Activated B cell treated with CpG ODN at 0.5 μM for 24 hours (primary cell): ENCODE measurements around the gene CDH12. TPM values are rescaled to one million over a fixed set of nuclear protein-coding genes. Genes with fewer than 3 reads are reported as not detected.
"Not testable (repeated sequence)": the region's sequence is repeated elsewhere in the genome, so short reads cannot be mapped to it uniquely, and the experiment has no call there.

Experiments
- ATAC-seq: fragments of 200-7000 bp; cut with Tn5 transposase; one replicate; pipeline ENCODE4 v1.10.0; 2021; ENCODE audit warnings: low read depth, mild to moderate bottlenecking, moderate library complexity
- CTCF ChIA-PET: fragments of 350-600 bp; sonication (Branson Sonifier 250); formaldehyde crosslinking; loops from one replicate; lab custom pipeline; 2021; ENCODE audit warnings: antibody characterized with exemption; lab: Charles Lee
- POLR2A ChIA-PET: fragments of 350-600 bp; sonication (Branson Sonifier 250); formaldehyde crosslinking; loops from one replicate; lab custom pipeline; 2021; ENCODE audit warnings: antibody characterized with exemption; lab: Charles Lee
- DNase-seq: peaks from one replicate; pipeline ENCODE4 v3.0.0; 2022
- H3K27ac Mint-ChIP-seq: one replicate; pipeline ENCODE4 v1.8.0; 2020; ENCODE audit warnings: mixed read lengths
- H3K27me3 Mint-ChIP-seq: one replicate; pipeline ENCODE4 v1.8.0; 2021; ENCODE audit warnings: mixed read lengths
- H3K36me3 Mint-ChIP-seq: one replicate; pipeline ENCODE4 v1.8.0; 2021; ENCODE audit warnings: low read depth, mixed read lengths
- H3K4me1 Mint-ChIP-seq: one replicate; pipeline ENCODE4 v1.8.0; 2021; ENCODE audit warnings: mixed read lengths
- H3K4me3 Mint-ChIP-seq: one replicate; pipeline ENCODE4 v1.8.0; 2020; ENCODE audit warnings: mild to moderate bottlenecking, mixed read lengths
- H3K9me3 Mint-ChIP-seq: one replicate; pipeline ENCODE4 v1.8.0; 2020; ENCODE audit warnings: mixed read lengths
- intact Hi-C: fragments of 100-400 bp; cut with micrococcal nuclease; formaldehyde crosslinking; loops from one replicate; pipeline ENCODE4 v1.15.1; 2024
- total RNA-seq: library from RNA; stranded (reverse); gene quantifications from 2 replicates; pipeline ENCODE4 v1.2.3, GENCODE V29; 2022
- TF ChIP-seq, protein P1 (sequence below): fragments of 200-600 bp; IDR thresholded peaks from one replicate; pipeline ENCODE4 v1.8.0; 2022; ENCODE audit warnings: antibody characterized with exemption, mild to moderate bottlenecking

The CDH12 gene
- total RNA-seq, 1 donor from 2014 or later = not detected

GRCh38 chr5:22050931-22051330 lies 802.2 kb downstream of the CDH12 start:
- TF ChIP-seq, protein P1, sequence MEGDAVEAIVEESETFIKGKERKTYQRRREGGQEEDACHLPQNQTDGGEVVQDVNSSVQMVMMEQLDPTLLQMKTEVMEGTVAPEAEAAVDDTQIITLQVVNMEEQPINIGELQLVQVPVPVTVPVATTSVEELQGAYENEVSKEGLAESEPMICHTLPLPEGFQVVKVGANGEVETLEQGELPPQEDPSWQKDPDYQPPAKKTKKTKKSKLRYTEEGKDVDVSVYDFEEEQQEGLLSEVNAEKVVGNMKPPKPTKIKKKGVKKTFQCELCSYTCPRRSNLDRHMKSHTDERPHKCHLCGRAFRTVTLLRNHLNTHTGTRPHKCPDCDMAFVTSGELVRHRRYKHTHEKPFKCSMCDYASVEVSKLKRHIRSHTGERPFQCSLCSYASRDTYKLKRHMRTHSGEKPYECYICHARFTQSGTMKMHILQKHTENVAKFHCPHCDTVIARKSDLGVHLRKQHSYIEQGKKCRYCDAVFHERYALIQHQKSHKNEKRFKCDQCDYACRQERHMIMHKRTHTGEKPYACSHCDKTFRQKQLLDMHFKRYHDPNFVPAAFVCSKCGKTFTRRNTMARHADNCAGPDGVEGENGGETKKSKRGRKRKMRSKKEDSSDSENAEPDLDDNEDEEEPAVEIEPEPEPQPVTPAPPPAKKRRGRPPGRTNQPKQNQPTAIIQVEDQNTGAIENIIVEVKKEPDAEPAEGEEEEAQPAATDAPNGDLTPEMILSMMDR = no peak
- CTCF ChIA-PET = no interaction called here
- peaks cover 3% of the 10 kb centered on the region for H3K9me3 Mint-ChIP-seq
- no peaks in the 10 kb centered on the region for H3K4me1 Mint-ChIP-seq
- H3K36me3 Mint-ChIP-seq = no peaks in the 10 kb centered on the region
- intact Hi-C loops = no loop called here
- DNase-seq (no peak), ATAC-seq (no peak)
- no peaks in the 10 kb centered on the region for H3K27me3 Mint-ChIP-seq
- H3K27ac Mint-ChIP-seq = no peak overlapping the region
- H3K4me3 Mint-ChIP-seq = no peak overlapping the region
- POLR2A ChIA-PET = no interaction called here

GRCh38 chr5:22044229-22044628 lies 808.9 kb downstream of the CDH12 start:
- no peak overlapping the region for H3K27ac Mint-ChIP-seq
- H3K4me3 Mint-ChIP-seq = no peak overlapping the region
- H3K36me3 Mint-ChIP-seq = no peaks in the 10 kb centered on the region
- TF ChIP-seq, protein P1 = no peak
- intact Hi-C loops = no loop called here
- peaks cover 19% of the 10 kb centered on the region for H3K9me3 Mint-ChIP-seq
- ChIA-PET CTCF (no interaction called here), POLR2A (no interaction called here)
- ATAC-seq (no peak), DNase-seq (no peak)
- H3K4me1 Mint-ChIP-seq = no peaks in the 10 kb centered on the region
- no peaks in the 10 kb centered on the region for H3K27me3 Mint-ChIP-seq

DNA sequence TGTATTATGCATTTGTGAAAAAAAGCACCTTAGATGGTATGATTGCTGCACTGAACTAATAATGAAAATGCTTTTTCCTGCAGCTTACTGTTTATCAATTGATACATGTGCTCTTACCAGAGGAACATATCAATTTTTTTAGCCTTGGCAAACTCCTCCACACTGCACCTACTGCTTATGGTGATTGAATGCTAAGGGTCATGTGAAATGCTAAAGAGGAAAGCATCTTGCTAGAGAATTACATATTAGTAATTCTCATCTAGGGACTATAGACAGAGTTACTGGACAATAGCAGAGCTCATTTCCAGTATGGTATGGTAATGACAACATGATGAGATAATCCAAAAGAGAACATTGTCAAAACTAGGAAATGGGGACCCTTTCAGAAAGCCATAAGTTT lies 817.1 kb downstream of the CDH12 start:
- TF ChIP-seq, protein P1 = no peak
- Mint-ChIP-seq H3K9me3 (peaks cover 6% of the 10 kb centered on the region), H3K4me1 (no peaks in the 10 kb centered on the region), H3K4me3 (no peak overlapping the region), H3K36me3 (no peaks in the 10 kb centered on the region), H3K27ac (no peak overlapping the region), H3K27me3 (no peaks in the 10 kb centered on the region)
- ChIA-PET CTCF (no interaction called here), POLR2A (no interaction called here)
- DNase-seq (no peak), ATAC-seq (no peak)
- intact Hi-C loops = no loop called here

GRCh38 chr5:22033066-22033465 lies 820.1 kb downstream of the CDH12 start:
- TF ChIP-seq, protein P1 = no peak
- Mint-ChIP-seq H3K27me3 (no peaks in the 10 kb centered on the region), H3K27ac (no peak overlapping the region), H3K36me3 (no peaks in the 10 kb centered on the region), H3K4me3 (no peak overlapping the region), H3K4me1 (no peaks in the 10 kb centered on the region), H3K9me3 (peaks cover 3% of the 10 kb centered on the region)
- intact Hi-C loops = no loop called here
- ATAC-seq (no peak), DNase-seq (no peak)
- ChIA-PET CTCF (no interaction called here), POLR2A (no interaction called here)

- POLR2A ChIA-PET = no interaction called here
- H3K4me3 Mint-ChIP-seq = no peak overlapping the region
- H3K27me3 Mint-ChIP-seq = no peaks in the 10 kb centered on the region
- H3K9me3 Mint-ChIP-seq = no peaks in the 10 kb centered on the region
- H3K4me1 Mint-ChIP-seq = no peaks in the 10 kb centered on the region
- peak overlapping the region; percentile 57 for H3K27ac Mint-ChIP-seq
- intact Hi-C loops = no loop called here
- CTCF ChIA-PET = no interaction called here
- TF ChIP-seq, protein P1 = no peak
- DNase-seq (no peak), ATAC-seq (no peak)
- no peaks in the 10 kb centered on the region for H3K36me3 Mint-ChIP-seq
Measured at GRCh38 chr5:22023784-22024183, 829.4 kb downstream of the CDH12 start.

DNA sequence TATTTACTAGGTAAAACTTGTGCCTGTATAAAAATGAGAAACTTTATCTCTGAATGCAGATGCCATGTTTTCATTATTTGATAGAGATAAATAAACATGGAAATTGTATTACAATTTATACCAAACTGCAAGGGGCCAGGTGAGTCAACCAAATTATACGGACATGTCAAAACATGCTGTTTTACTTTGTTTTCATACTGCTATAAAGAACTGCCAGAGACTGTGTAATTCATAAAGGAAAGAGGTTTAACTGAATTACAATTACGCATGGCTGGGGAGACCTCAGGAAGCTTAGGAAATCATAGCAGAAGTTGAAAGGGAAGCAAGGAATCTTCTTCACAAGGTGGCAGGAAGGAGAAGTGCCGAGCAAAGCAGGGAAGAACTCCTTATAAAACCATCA lies 840.3 kb downstream of the CDH12 start:
- H3K27ac Mint-ChIP-seq, ATAC-seq, intact Hi-C loops, H3K4me1 Mint-ChIP-seq, CTCF ChIA-PET, H3K36me3 Mint-ChIP-seq, H3K9me3 Mint-ChIP-seq, H3K4me3 Mint-ChIP-seq, DNase-seq, POLR2A ChIA-PET, H3K27me3 Mint-ChIP-seq: not testable (repeated sequence)

DNA sequence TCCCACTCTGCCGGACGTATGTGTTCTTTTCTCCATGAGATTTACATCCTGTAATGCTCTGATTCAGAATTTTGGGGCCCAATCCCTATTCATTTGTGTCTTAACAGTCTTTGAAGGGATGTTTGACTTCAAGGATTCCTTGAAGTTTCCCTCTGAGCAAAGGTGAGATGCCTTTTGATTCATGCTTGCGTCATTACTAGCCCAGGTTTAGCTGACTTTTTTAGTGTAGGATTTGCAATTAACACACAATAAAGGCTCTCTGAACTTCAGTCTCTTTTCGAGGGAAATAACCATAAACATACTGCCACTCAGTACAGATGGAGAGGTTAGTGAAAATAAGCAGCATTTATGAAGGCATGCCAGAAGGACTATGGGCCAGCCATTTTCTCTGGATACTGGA lies 842.3 kb downstream of the CDH12 start:
- DNase-seq, H3K4me3 Mint-ChIP-seq, H3K27ac Mint-ChIP-seq, H3K4me1 Mint-ChIP-seq, H3K27me3 Mint-ChIP-seq, ATAC-seq, POLR2A ChIA-PET, intact Hi-C loops, H3K9me3 Mint-ChIP-seq, CTCF ChIA-PET, H3K36me3 Mint-ChIP-seq: not testable (repeated sequence)

- H3K4me1 Mint-ChIP-seq, POLR2A ChIA-PET: not testable (repeated sequence)
Measured at GRCh38 chr5:22001097-22001496, 852.0 kb downstream of the CDH12 start.

More at GRCh38 chr5:22001097-22001496, 852.0 kb downstream of the CDH12 start:
- H3K36me3 Mint-ChIP-seq, H3K27ac Mint-ChIP-seq, intact Hi-C loops, H3K27me3 Mint-ChIP-seq, DNase-seq, H3K4me3 Mint-ChIP-seq, CTCF ChIA-PET, ATAC-seq, H3K9me3 Mint-ChIP-seq: not testable (repeated sequence)
